Thymus (tissue), 11 donors: ENCODE measurements around the gene DEPP1. TPM values are rescaled to one million over a fixed set of nuclear protein-coding genes. Genes with fewer than 3 reads are reported as not detected.

Source experiments
- DNase-seq, 9 donors: peaks; one replicate each; pipeline ENCODE4 v3.0.0-alpha.2; 2013; ENCODE audit warnings: low spot score in 9 of 9, low read depth in 6 of 9, missing footprints in 1 of 9
- H3K27ac ChIP-seq, 2 donors: one replicate each; pipeline ENCODE4 v1.5.1; 2013; ENCODE audit warnings: control low read depth in 1 of 2, low read depth in 1 of 2, low read length in 1 of 2, mild to moderate bottlenecking in 1 of 2, moderate library complexity in 1 of 2
- H3K27me3 ChIP-seq, 2 donors: one replicate each; pipeline ENCODE4 v1.5.1; 2013; ENCODE audit warnings: low read length in 1 of 2; ENCODE audit not compliant: control insufficient read depth in 2 of 2, insufficient read depth in 1 of 2
- H3K36me3 ChIP-seq, 2 donors: one replicate each; pipeline ENCODE4 v1.5.1; 2013; ENCODE audit warnings: low read length in 1 of 2, mild to moderate bottlenecking in 1 of 2, moderate library complexity in 1 of 2; ENCODE audit not compliant: control insufficient read depth in 2 of 2, insufficient read depth in 2 of 2
- H3K4me1 ChIP-seq, 2 donors: one replicate each; pipeline ENCODE4 v1.5.1; 2013; ENCODE audit warnings: low read length in 2 of 2; ENCODE audit not compliant: control insufficient read depth in 2 of 2, insufficient read depth in 2 of 2
- H3K4me3 ChIP-seq, 2 donors: one replicate each; pipeline ENCODE4 v1.5.1; 2013; ENCODE audit warnings: low read length in 2 of 2, control low read depth in 1 of 2, mild to moderate bottlenecking in 1 of 2
- H3K9me3 ChIP-seq, 2 donors: one replicate each; pipeline ENCODE4 v1.5.1; 2013; ENCODE audit warnings: low read length in 1 of 2, mild to moderate bottlenecking in 1 of 2; ENCODE audit not compliant: control insufficient read depth in 2 of 2, insufficient read depth in 1 of 2
- WGBS: extraction: QIAGEN DNeasy Blood & Tissue Kit; methylation state at CpG from one replicate; pipeline ENCODE4 v1.1.7; 2013; 5-methylcytosine and 5-hydroxymethylcytosine counted together
- polyA plus RNA-seq: library from polyadenylated mRNA; stranded (reverse); fragments of 200-250 nt; gene quantifications from one replicate; pipeline ENCODE4 v1.2.3, GENCODE V29; 2013
- total RNA-seq: library from RNA; stranded (reverse); fragments of 120-200 nt; gene quantifications from one replicate; pipeline ENCODE4 v1.2.4, GENCODE V29; 2013
- donor health status: healthy.

The DEPP1 gene
- total and polyA plus RNA-seq, 2 donors = 12.2 to 51.6 TPM

- 92% methylated on average over 9 of the region's 9 CpGs for WGBS
- no peak for DNase-seq
- Histone ChIP-seq H3K27ac (no peak overlapping the region), H3K4me3 (no peak overlapping the region), H3K27me3 (no peaks in the 10 kb centered on the region), H3K9me3 (no peaks in the 10 kb centered on the region), H3K4me1 (peaks cover 5 to 39% of the 10 kb centered on the region in 2 donors), H3K36me3 (no peaks in the 10 kb centered on the region)
Observed at GRCh38 chr10:44982114-44982460, 3.5 kb upstream of the DEPP1 start.

GRCh38 chr10:44981172-44982113 lies 2.8 kb upstream of the DEPP1 start:
- DNase-seq = no peak
- H3K36me3 ChIP-seq = no peaks in the 10 kb centered on the region

DNA sequence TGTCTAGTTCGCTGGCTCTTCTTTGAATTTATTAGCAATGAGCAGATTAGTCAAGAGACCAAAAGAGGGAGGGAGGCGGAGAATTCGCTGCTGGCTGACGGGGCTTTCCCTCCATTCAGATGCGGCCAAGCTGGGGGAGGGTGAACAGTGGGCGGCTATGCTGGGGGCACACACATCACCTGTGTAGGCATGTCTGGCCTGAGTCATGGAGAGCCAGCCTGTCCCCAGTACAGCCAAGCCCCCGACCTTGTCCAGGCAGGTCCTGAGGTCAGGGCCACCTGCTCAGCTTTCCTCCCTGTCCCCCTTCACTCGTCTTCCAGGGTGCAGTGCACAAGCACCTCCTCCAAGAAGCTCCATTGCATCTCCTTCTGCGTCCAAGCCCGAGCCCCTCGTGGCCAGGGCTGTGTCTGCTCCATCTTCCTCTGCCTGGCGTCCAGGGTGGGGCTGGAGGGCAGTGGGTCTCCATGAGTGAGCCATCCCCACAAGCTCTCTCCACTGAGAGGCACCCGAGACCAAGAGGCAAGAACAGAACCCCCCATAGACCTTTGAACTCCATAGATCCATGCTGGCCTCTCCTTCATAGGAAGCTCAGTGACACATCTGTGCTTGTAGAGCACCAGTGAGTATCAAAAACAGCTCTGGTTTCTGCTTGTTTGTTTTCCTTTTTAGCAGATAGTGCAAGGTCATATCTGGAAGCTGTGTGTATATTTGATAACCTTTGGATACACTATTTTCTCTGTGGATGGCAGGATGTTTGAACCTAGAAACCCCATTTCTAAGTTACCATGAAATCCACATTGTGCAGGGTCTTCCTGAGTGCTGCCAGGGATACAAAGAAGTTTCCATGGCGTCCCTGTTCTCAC lies 1.9 kb upstream of the DEPP1 start:
- DNase-seq = no peak
- Histone ChIP-seq H3K9me3 (no peaks in the 10 kb centered on the region), H3K4me3 (no peak overlapping the region), H3K27ac (peak overlapping the region in 1 of 2 donors; percentile 56), H3K27me3 (no peaks in the 10 kb centered on the region), H3K4me1 (peaks cover 5 to 46% of the 10 kb centered on the region in 2 donors), H3K36me3 (no peaks in the 10 kb centered on the region)
- WGBS = 90% methylated on average over 14 of the region's 14 CpGs

More at GRCh38 chr10:44981172-44982113, 2.8 kb upstream of the DEPP1 start:
- WGBS = 87% methylated on average over 11 of the region's 11 CpGs
- Histone ChIP-seq H3K27ac (peak overlapping the region; percentile 43 to 56), H3K9me3 (no peaks in the 10 kb centered on the region), H3K27me3 (no peaks in the 10 kb centered on the region), H3K4me1 (peaks cover 5 to 41% of the 10 kb centered on the region in 2 donors), H3K4me3 (no peak overlapping the region)

- no peaks in the 10 kb centered on the region for H3K27me3 ChIP-seq
- H3K27ac ChIP-seq = peak overlapping the region; percentile 61 to 67
- H3K9me3 ChIP-seq = no peaks in the 10 kb centered on the region
- H3K4me1 ChIP-seq = peaks cover 5 to 53% of the 10 kb centered on the region in 2 donors
- H3K36me3 ChIP-seq = no peaks in the 10 kb centered on the region
- 90% methylated on average over 13 of the region's 13 CpGs for WGBS
- DNase-seq = no peak
- H3K4me3 ChIP-seq = no peak overlapping the region
Observed at GRCh38 chr10:44979281-44980191, 927 bp upstream of the DEPP1 start.

GRCh38 chr10:44978213-44978569 lies 418 bp downstream of the DEPP1 start:
- Histone ChIP-seq H3K9me3 (no peaks in the 10 kb centered on the region), H3K27ac (peak overlapping the region; percentile 14 to 26), H3K4me1 (peaks cover 5 to 66% of the 10 kb centered on the region in 2 donors), H3K36me3 (no peaks in the 10 kb centered on the region), H3K27me3 (no peaks in the 10 kb centered on the region), H3K4me3 (peak overlapping the region; percentile 22 to 23)
- no peak for DNase-seq
- 18% methylated on average over 4 of the region's 4 CpGs for WGBS

DNA sequence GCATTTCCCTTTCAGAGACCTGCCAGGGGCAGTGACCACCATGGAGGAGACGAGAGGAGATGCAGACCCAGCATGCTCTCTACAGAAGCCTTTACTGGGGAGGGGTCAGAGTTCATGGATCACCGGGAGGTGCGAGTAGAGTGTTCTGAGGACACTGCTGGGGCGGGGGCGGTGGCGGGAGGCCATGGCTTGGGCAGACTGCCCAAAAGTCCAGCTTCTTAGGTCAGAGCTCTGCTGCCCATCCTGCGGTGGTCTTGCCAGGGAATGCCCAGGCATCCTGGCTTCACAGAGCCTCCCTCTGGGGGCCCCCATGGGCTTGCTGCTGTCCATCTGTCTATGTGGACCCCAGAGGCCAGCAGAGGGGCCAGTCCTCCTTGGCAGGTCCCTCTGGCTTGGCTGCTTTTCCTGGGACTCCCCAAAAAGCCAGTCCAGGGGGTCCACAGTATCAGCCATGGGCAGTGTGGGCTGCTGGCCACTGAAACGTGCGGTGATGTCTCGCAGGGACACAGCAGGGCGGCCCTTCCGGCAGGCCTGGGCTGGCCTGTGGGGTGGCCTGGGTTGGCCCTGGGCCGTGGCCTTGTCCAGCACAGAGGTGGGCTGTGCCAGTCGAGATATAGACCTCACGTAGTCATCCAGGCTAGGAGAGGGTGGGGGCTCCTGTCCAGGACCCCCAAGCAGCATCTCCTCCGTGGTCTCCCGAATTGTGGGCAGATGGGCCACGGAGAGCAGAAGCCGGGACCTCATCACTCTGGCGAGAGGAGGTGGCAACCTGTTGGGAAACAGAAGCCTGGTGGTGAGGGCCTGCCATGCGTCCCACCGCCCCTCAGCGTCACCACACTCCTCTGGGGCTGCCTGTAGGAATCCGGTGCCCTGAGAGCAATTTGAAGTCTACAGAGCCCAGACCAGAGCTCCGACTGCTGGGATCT lies 1.1 kb downstream of the DEPP1 start:
- H3K4me1 ChIP-seq = peaks cover 5 to 72% of the 10 kb centered on the region in 2 donors
- no peaks in the 10 kb centered on the region for H3K27me3 ChIP-seq
- H3K36me3 ChIP-seq = no peaks in the 10 kb centered on the region
- no peaks in the 10 kb centered on the region for H3K9me3 ChIP-seq
- H3K27ac ChIP-seq = peak overlapping the region in 1 of 2 donors; percentile 14
- peak overlapping the region; percentile 6 to 23 for H3K4me3 ChIP-seq
- 84% methylated on average over 25 of the region's 25 CpGs for WGBS
- no peak for DNase-seq

GRCh38 chr10:44976352-44977198 lies 2.0 kb downstream of the DEPP1 start:
- Histone ChIP-seq H3K36me3 (no peaks in the 10 kb centered on the region), H3K4me1 (peaks cover 5 to 72% of the 10 kb centered on the region in 2 donors), H3K27ac (no peak overlapping the region), H3K4me3 (no peak overlapping the region), H3K27me3 (no peaks in the 10 kb centered on the region), H3K9me3 (no peaks in the 10 kb centered on the region)
- WGBS = 96% methylated on average over 9 of the region's 9 CpGs
- no peak for DNase-seq
